GM12875 (cell line): ENCODE measurements around the gene ARHGEF26.

Experiments
- H3K4me3 ChIP-seq: one replicate; pipeline ENCODE4 v1.5.1; 2011; ENCODE audit warnings: low read depth, low read length, control low read depth
- CTCF ChIP-seq: IDR thresholded peaks from 2 replicates; pipeline ENCODE4 v1.5.1; 2011; ENCODE audit warnings: low read depth, mild to moderate bottlenecking, control low read depth, inconsistent platforms, low read length, moderate library complexity, borderline replicate concordance; ENCODE audit not compliant: insufficient read depth

The ARHGEF26 gene

GRCh38 chr3:154301561-154301960 is 180.4 kb downstream of the ARHGEF26 start:
- TF ChIP-seq CTCF = no peak
- no peak overlapping the region for H3K4me3 ChIP-seq

GRCh38 chr3:154304116-154304786 is 183.1 kb downstream of the ARHGEF26 start:
- TF ChIP-seq CTCF = no peak
- no peak overlapping the region for H3K4me3 ChIP-seq

GRCh38 chr3:154304936-154305335 is 183.7 kb downstream of the ARHGEF26 start:
- TF ChIP-seq CTCF = no peak

GRCh38 chr3:154307363-154307762 is 186.2 kb downstream of the ARHGEF26 start:
- TF ChIP-seq CTCF = no peak
- H3K4me3 ChIP-seq = no peak overlapping the region

More at GRCh38 chr3:154304936-154305335, 183.7 kb downstream of the ARHGEF26 start:
- no peak overlapping the region for H3K4me3 ChIP-seq
